NCI-H510A treated with DMSO at 0.1 percent for 48 hours (cell line): ENCODE measurements around the gene TREML2.

Experiments used
- DNase-seq: peaks from one replicate; lab custom pipeline; 2025; lab: John Stamatoyannopoulos, UW

TREML2 gene

GRCh38 chr6:41176189-41176588 lies 24.8 kb downstream of the TREML2 start:
- DNase-seq, result no peak

- no peak for DNase-seq
Observed at GRCh38 chr6:41175084-41175483, 25.9 kb downstream of the TREML2 start.

- DNase-seq, result no peak
Observed at GRCh38 chr6:41174610-41175009, 26.3 kb downstream of the TREML2 start.

- no peak for DNase-seq
Observed at GRCh38 chr6:41171908-41172307, 29.0 kb downstream of the TREML2 start.

- no peak for DNase-seq
Observed at GRCh38 chr6:41170547-41171160, 30.3 kb downstream of the TREML2 start.

GRCh38 chr6:41167173-41167963 lies 33.6 kb downstream of the TREML2 start:
- DNase-seq, result no peak

- DNase-seq, result no peak
Observed at GRCh38 chr6:41164551-41165120, 36.3 kb downstream of the TREML2 start.

- no peak for DNase-seq
Observed at GRCh38 chr6:41163419-41163717, 37.6 kb downstream of the TREML2 start.

- DNase-seq, result no peak
Observed at GRCh38 chr6:41162687-41163418, 38.1 kb downstream of the TREML2 start, which contains the start of gene TREM2. Gene TREM2 (minus strand): TSS chr6:41163116. CDS start chr6:41163082, 34 bp downstream.

GRCh38 chr6:41161851-41162552 lies 38.9 kb downstream of the TREML2 start:
- DNase-seq, result no peak

- DNase-seq, result no peak
Observed at GRCh38 chr6:41161380-41161779, 39.6 kb downstream of the TREML2 start.

- no peak for DNase-seq
Observed at GRCh38 chr6:41160933-41161332, 40.0 kb downstream of the TREML2 start.

GRCh38 chr6:41159415-41160082 lies 41.4 kb downstream of the TREML2 start:
- peak; percentile 94 for DNase-seq

- no peak for DNase-seq
Observed at GRCh38 chr6:41157323-41157722, 43.6 kb downstream of the TREML2 start.

- no peak for DNase-seq
Observed at GRCh38 chr6:41156771-41157170, 44.2 kb downstream of the TREML2 start.

- no peak for DNase-seq
Observed at GRCh38 chr6:41156001-41156400, 44.9 kb downstream of the TREML2 start.

- no peak for DNase-seq
Observed at GRCh38 chr6:41155132-41155805, 45.7 kb downstream of the TREML2 start.

- no peak for DNase-seq
Observed at GRCh38 chr6:41153992-41154625, 46.8 kb downstream of the TREML2 start, which contains the start of gene TREML1. Gene TREML1 (minus strand): TSS chr6:41154347. CDS start chr6:41154288, 59 bp downstream.

GRCh38 chr6:41153451-41153850 lies 47.5 kb downstream of the TREML2 start:
- DNase-seq, result no peak

GRCh38 chr6:41150671-41151070 lies 50.3 kb downstream of the TREML2 start:
- no peak for DNase-seq
